CD4-positive, alpha-beta T cell (primary cell): Measurements from ENCODE around the gene DTD2. TPM values are rescaled to one million over a fixed set of nuclear protein-coding genes. Genes with fewer than 3 reads are reported as not detected.

Source experiments
- ATAC-seq: fragments of 200-7000 bp; cut with Tn5 transposase; one replicate; pipeline ENCODE4 v1.10.0; 2022; ENCODE audit warnings: mild to moderate bottlenecking; ENCODE audit not compliant: poor library complexity
- CTCF ChIA-PET: fragments of 350-600 bp; sonication (Branson Sonifier 250); formaldehyde crosslinking; loops from one replicate; lab custom pipeline; 2021; ENCODE audit warnings: antibody characterized with exemption, inconsistent platforms; lab: Charles Lee
- POLR2A ChIA-PET: fragments of 350-600 bp; sonication (Branson Sonifier 250); formaldehyde crosslinking; loops from one replicate; lab custom pipeline; 2021; ENCODE audit warnings: antibody characterized with exemption, inconsistent platforms; lab: Charles Lee
- DNase-seq, 14 experiments: peaks; one replicate each; pipeline ENCODE4 v3.0.0-alpha.2; 2013 to 2020; ENCODE audit warnings: mixed read lengths in 2 of 14
- H3K27ac ChIP-seq, 2 donors: one replicate each; pipeline versions ENCODE4 v1.5.1 to v1.7.0; 2013; ENCODE audit warnings: low read length in 2 of 2, low read depth in 1 of 2, mild to moderate bottlenecking in 1 of 2
- H3K27me3 ChIP-seq, 2 experiments: 1 replicate in 1 of 2; 2 replicates in 1 of 2; pipeline versions ENCODE4 v1.6.1 to v1.7.0; 2013; ENCODE audit warnings: low read length in 2 of 2, control low read depth in 1 of 2, mild to moderate bottlenecking in 1 of 2, moderate library complexity in 1 of 2; ENCODE audit not compliant: insufficient read depth in 2 of 2, control insufficient read depth in 1 of 2
- H3K36me3 ChIP-seq: one replicate; pipeline ENCODE4 v1.6.1; 2013; ENCODE audit warnings: low read length, control low read depth; ENCODE audit not compliant: insufficient read depth
- H3K4me1 ChIP-seq: one replicate; pipeline ENCODE4 v1.6.1; 2013; ENCODE audit warnings: low read length, control low read depth; ENCODE audit not compliant: insufficient read depth
- H3K4me3 ChIP-seq: one replicate; pipeline ENCODE4 v1.5.1; 2013; ENCODE audit warnings: mild to moderate bottlenecking, low read length, moderate library complexity
- H3K9me3 ChIP-seq, 2 experiments: 1 replicate in 1 of 2; 2 replicates in 1 of 2; pipeline versions ENCODE4 v1.6.1 to v1.7.0; 2013; ENCODE audit warnings: low read length in 2 of 2, mild to moderate bottlenecking in 2 of 2, control low read depth in 1 of 2, moderate library complexity in 1 of 2; ENCODE audit not compliant: control insufficient read depth in 1 of 2, insufficient read depth in 1 of 2
- H3K27ac Mint-ChIP-seq: one replicate; pipeline ENCODE4 v1.8.0; 2020; ENCODE audit warnings: mixed read lengths
- H3K27me3 Mint-ChIP-seq: one replicate; pipeline ENCODE4 v1.8.0; 2021; ENCODE audit warnings: mixed read lengths
- H3K36me3 Mint-ChIP-seq: one replicate; pipeline ENCODE4 v1.8.0; 2021; ENCODE audit warnings: low read depth, mixed read lengths
- H3K4me1 Mint-ChIP-seq: one replicate; pipeline ENCODE4 v1.8.0; 2021; ENCODE audit warnings: low read depth, mixed read lengths
- H3K4me3 Mint-ChIP-seq: one replicate; pipeline ENCODE4 v1.8.0; 2020; ENCODE audit warnings: mild to moderate bottlenecking, mixed read lengths
- H3K9me3 Mint-ChIP-seq: one replicate; pipeline ENCODE4 v1.8.0; 2020; ENCODE audit warnings: mixed read lengths
- CTCF ChIP-seq: fragments of 200-600 bp; IDR thresholded peaks from one replicate; pipeline ENCODE4 v1.8.0; 2022; ENCODE audit warnings: antibody characterized with exemption, mild to moderate bottlenecking
- intact Hi-C, 2 experiments: fragments of 100-400 bp; cut with DNase I in 1 of 2; cut with micrococcal nuclease in 1 of 2; formaldehyde crosslinking; loops; one replicate each; pipeline versions ENCODE4 v1.15.1 to v1.9.0; 2023 to 2025; cut with DNase I, micrococcal nuclease
- total RNA-seq, 174 experiments: library from RNA in 2 of 174; stranded (reverse) in 2 of 174; gene quantifications; one replicate each; pipeline ENCODE4 v1.2.3 and lab custom pipeline; 2021 to 2026

The DTD2 gene
- total RNA-seq, 2 experiments from 2014 or later = 4.6 to 5.7 TPM

GRCh38 chr14:31430634-31431264, 26.6 kb downstream of the DTD2 start:
- H3K4me3 Mint-ChIP-seq = no peak overlapping the region
- H3K27me3 Mint-ChIP-seq = no peaks in the 10 kb centered on the region
- CTCF ChIA-PET = no interaction called here
- no peaks in the 10 kb centered on the region for H3K9me3 ChIP-seq
- no peak for DNase-seq
- intact Hi-C loops = no loop called here
- H3K27me3 ChIP-seq = no peaks in the 10 kb centered on the region
- H3K27ac ChIP-seq = no peak overlapping the region
- H3K36me3 Mint-ChIP-seq = peaks cover 4% of the 10 kb centered on the region
- no peak overlapping the region for H3K4me3 ChIP-seq
- H3K4me1 ChIP-seq = no peaks in the 10 kb centered on the region
- no peaks in the 10 kb centered on the region for H3K36me3 ChIP-seq
- TF ChIP-seq CTCF = no peak
- no peak for ATAC-seq
- POLR2A ChIA-PET = interaction anchor here (0.7 kb wide), 1 partner anchor 343 kb away, joined by 3 read pairs; no protein-coding TSS in a partner anchor
- peaks cover 2% of the 10 kb centered on the region for H3K9me3 Mint-ChIP-seq
- no peak overlapping the region for H3K27ac Mint-ChIP-seq
- H3K4me1 Mint-ChIP-seq = no peaks in the 10 kb centered on the region

- POLR2A ChIA-PET = no interaction called here
- Mint-ChIP-seq H3K36me3 (peaks cover 4% of the 10 kb centered on the region), H3K4me1 (no peaks in the 10 kb centered on the region), H3K27me3 (no peaks in the 10 kb centered on the region), H3K27ac (no peak overlapping the region), H3K9me3 (peaks cover 2% of the 10 kb centered on the region), H3K4me3 (no peak overlapping the region)
- Histone ChIP-seq H3K4me3 (no peak overlapping the region), H3K4me1 (no peaks in the 10 kb centered on the region), H3K36me3 (no peaks in the 10 kb centered on the region), H3K9me3 (no peaks in the 10 kb centered on the region), H3K27me3 (no peaks in the 10 kb centered on the region), H3K27ac (no peak overlapping the region)
- intact Hi-C loops = loop anchor here in 1 of 2 experiments (10.0 kb wide), 1 partner anchor 775 kb away; the partner anchor contains the start of genes RNU6-7 and RNU6-8
- no peak for TF ChIP-seq CTCF
- ATAC-seq (no peak), DNase-seq (no peak)
- CTCF ChIA-PET = no interaction called here
Measured at GRCh38 chr14:31429791-31430190, 27.5 kb downstream of the DTD2 start.

GRCh38 chr14:31428011-31428410, 29.3 kb downstream of the DTD2 start:
- no peak for TF ChIP-seq CTCF
- intact Hi-C loops = loop anchor here in 1 of 2 experiments (10.0 kb wide), 1 partner anchor 777 kb away; the partner anchor contains the start of genes RNU6-7 and RNU6-8
- H3K27me3 Mint-ChIP-seq = no peaks in the 10 kb centered on the region
- ChIA-PET POLR2A (interaction anchor here (1.6 kb wide), 1 partner anchor 8 kb away, joined by 4 read pairs; the partner anchor contains the start of gene HEATR5A), CTCF (no interaction called here)
- Histone ChIP-seq H3K4me3 (no peak overlapping the region), H3K4me1 (no peaks in the 10 kb centered on the region), H3K27me3 (no peaks in the 10 kb centered on the region), H3K27ac (no peak overlapping the region), H3K36me3 (no peaks in the 10 kb centered on the region), H3K9me3 (no peaks in the 10 kb centered on the region)
- H3K4me3 Mint-ChIP-seq = no peak overlapping the region
- H3K36me3 Mint-ChIP-seq = peaks cover 4% of the 10 kb centered on the region
- no peak overlapping the region for H3K27ac Mint-ChIP-seq
- H3K9me3 Mint-ChIP-seq = peaks cover 2% of the 10 kb centered on the region
- DNase-seq (no peak), ATAC-seq (no peak)
- H3K4me1 Mint-ChIP-seq = no peaks in the 10 kb centered on the region
